GM21529 (cell line): Measurements from ENCODE around the gene PGAM4.
"Not testable (repeated sequence)": the region's sequence is repeated elsewhere in the genome, so short reads cannot be mapped to it uniquely, and the experiment has no call there.

Experiments
- ATAC-seq: cut with Tn5 transposase; IDR thresholded peaks from one replicate; pipeline ENCODE4 v1.9.1; 2021; ENCODE audit not compliant: unreplicated experiment

PGAM4 gene

DNA sequence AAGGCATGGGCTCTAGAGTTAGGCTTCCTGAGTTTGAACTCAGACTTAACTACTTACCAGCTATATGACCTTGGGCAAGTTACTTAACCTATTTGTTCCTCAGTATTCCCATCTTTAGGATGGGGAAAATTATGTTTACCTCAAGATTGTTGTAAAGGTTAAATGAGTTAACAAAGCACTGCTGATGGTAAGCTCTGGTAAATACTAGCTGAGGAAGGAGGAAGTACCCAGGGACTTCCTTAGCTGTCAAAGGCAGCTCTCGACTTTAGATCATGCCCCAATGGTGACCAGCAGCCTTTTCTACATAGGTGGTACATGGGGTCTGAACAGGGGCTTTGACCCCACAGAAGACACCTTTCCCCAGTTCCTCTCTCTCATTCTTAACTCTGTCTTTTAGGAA is 38.9 kb downstream of the PGAM4 start:
- ATAC-seq, result no peak

- ATAC-seq, result peak; percentile 53
Measured at GRCh38 chrX:77925764-77926163, 43.7 kb downstream of the PGAM4 start.

DNA sequence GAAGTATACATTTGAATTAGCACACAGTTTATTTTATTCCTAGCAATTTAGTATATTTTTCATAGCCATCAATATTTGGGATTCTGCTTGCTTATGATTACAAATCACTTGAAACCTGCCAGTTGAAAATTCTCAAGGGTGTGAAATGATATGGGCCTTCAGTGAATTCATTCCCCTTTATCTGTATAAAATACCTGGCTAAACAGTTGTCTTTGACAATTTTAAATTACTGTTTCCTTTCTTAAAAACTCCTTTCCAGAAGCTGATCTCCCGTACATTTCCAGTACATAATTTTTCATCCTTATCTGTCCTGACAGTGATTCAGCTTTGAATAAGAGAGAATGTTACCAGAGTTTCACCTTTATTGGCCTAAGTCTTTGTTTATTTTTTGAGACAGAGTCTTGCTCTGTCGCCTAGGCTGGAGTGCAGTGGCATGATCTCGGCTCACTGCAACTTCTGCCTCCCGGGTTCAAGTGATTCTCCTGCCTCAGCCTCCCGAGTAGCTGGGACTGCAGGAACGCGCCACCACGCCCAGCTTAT is 45.0 kb downstream of the PGAM4 start:
- no peak for ATAC-seq

DNA sequence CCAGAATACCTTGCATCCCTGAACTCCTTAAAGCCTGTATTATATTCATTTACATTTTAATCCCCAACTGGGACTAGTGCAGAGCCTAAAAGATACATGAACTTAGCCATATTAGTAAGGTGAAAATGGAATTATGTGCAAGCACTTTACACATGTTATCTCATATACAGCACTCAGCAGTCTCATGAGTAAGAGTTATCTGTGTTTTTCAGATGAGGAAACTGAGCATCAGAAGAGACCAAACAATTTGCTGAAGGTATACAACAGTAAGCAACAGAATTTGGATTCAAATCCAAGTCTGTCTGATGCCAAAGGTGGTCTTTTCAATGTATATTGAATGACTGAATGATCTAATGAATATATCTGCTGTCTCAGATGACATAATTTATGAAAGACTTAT is 46.7 kb downstream of the PGAM4 start:
- ATAC-seq, result no peak

- ATAC-seq, result not testable (repeated sequence)
Measured at GRCh38 chrX:77919370-77919769, 50.1 kb downstream of the PGAM4 start.

GRCh38 chrX:77918568-77918967 is 50.9 kb downstream of the PGAM4 start:
- no peak for ATAC-seq
